Measurements from ENCODE around the gene LRRFIP1. TPM values are rescaled to one million over a fixed set of nuclear protein-coding genes. Genes with fewer than 3 reads are reported as not detected.

Gene LRRFIP1
- total RNA-seq, 1 donor from 2014 or later = 40.7 TPM

DNA sequence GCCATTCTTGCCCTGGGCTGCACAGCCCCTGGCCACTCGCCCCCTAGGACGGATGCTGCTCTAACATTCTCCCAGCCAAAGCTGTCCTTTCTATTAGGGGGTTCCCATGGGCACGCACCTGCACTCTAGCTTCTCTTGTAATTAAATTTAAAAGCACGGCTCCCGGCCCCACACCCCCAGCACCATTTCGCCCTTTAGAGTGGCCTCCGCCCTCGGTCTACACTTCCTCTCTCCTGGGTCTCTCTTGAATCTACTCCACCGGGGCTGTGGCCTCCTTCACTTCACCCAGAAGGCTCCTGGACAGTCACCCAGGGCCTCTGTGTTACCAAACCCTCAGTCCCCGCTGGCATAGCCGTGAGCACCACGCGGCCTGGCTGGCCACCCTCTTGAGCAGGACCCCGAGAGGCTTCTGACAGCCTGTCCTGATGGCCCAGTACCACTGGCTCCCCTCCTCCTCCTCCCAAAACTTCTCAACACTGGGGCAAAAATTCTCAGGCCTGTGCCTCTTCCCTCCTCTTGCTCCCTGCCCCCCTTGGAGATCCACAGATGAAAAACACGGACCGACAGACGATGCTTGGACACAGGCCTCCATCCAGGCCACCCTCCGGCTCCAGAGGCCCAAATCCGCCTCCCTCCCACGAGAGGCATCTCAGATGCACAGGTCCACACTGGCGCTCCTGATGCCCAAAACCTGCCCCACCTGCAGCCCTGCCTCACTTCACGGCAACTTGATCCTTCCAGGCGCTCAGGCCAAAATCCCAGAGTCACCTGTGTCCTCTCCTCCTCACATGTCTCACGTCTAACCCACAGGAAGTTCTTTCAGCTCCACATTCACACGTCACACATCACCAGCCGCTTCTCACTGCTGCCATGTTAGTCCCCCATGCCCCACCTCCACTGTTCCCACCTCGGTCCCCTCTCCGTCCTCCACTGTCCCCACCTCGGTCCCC lies 29.9 kb upstream of the LRRFIP1 start:
- H3F3A ChIP-seq (ENCODE audit: low read depth) = peaks cover 21% of the 10 kb centered on the region
- DNase-seq (ENCODE audit: low spot score) = no peak
- Mint-ChIP-seq H3K9me3 (no peaks in the 10 kb centered on the region), H3K36me3 (no peaks in the 10 kb centered on the region), H3K27ac (no peak overlapping the region), H3K27me3 (ENCODE audit: insufficient read depth, low read depth) (peaks cover 10% of the 10 kb centered on the region), H3K4me1 (peaks cover 44% of the 10 kb centered on the region), H3K4me3 (no peak overlapping the region)
- no peak overlapping the region for H3K9ac ChIP-seq
- H3K27me3 ChIP-seq = peaks cover 5% of the 10 kb centered on the region
- no peak for TF ChIP-seq EZH2 (IDR thresholded peaks at IDR 0.05)
- no peak for TF ChIP-seq EZH2phosphoT487 (IDR thresholded peaks at IDR 0.05)
- no peak for TF ChIP-seq CTCF (IDR thresholded peaks at IDR 0.05)
- H3K4me3 ChIP-seq = no peak overlapping the region
- no peaks in the 10 kb centered on the region for H3K9me3 ChIP-seq (ENCODE audit: low read depth)
- H3K79me2 ChIP-seq (ENCODE audit: low read depth) = no peaks in the 10 kb centered on the region
- peaks cover 34% of the 10 kb centered on the region for H3K4me1 ChIP-seq
- H2AFZ ChIP-seq (replicated peaks) = no peak overlapping the region
- H3K36me3 ChIP-seq = no peaks in the 10 kb centered on the region
- H3K4me2 ChIP-seq = no peak overlapping the region
- peaks cover 18% of the 10 kb centered on the region for H4K20me1 ChIP-seq (ENCODE audit: low read depth)
- H3K27ac ChIP-seq = no peak overlapping the region

DNA sequence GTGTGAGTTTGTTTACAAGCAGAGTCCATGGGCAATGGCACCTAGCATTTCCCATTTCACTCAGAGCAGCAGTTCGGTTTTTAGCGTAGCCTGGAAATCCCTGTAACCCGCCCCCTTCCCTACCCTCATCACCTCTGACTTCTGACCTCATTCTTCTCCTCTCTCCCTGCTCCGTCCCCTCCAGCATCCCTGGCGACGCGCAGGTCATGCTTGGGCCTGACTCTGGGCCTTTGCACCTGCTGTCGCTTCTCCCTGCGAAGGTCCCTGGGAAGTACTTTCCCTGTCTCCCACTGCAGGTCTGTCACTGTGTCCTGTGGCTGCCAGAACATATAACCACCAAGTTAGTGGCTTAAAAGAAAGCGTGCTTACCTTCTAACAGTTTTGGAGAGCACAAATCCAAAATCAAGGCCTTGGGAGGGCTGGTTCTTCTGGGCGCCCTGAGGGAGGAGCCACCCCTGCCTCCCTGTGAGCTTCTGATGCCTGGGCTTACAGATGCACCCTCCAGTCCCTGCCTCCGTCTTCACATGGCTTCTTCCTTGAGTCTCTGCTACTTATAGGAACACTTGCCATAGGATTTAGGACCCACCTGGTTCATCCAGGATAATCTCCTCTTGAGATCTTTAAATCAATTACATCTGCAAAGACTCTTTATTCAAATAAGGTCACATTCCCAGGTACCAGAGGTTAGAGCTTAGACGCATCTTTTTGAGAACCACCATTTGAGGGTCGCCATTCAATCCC lies 28.7 kb upstream of the LRRFIP1 start:
- Histone ChIP-seq H3K27ac (no peak overlapping the region), H3F3A (ENCODE audit: low read depth) (peaks cover 32% of the 10 kb centered on the region), H3K4me1 (peaks cover 38% of the 10 kb centered on the region), H3K36me3 (no peaks in the 10 kb centered on the region), H3K27me3 (no peaks in the 10 kb centered on the region), H4K20me1 (ENCODE audit: low read depth) (peaks cover 17% of the 10 kb centered on the region), H3K79me2 (ENCODE audit: low read depth) (no peaks in the 10 kb centered on the region), H3K4me3 (no peak overlapping the region), H3K4me2 (no peak overlapping the region), H3K9ac (no peak overlapping the region), H2AFZ (replicated peaks) (no peak overlapping the region), H3K9me3 (ENCODE audit: low read depth) (no peaks in the 10 kb centered on the region)
- no peaks in the 10 kb centered on the region for H3K36me3 Mint-ChIP-seq
- H3K4me3 Mint-ChIP-seq = no peak overlapping the region
- DNase-seq (ENCODE audit: low spot score) = no peak
- H3K27ac Mint-ChIP-seq = peak overlapping the region; percentile 63
- peaks cover 8% of the 10 kb centered on the region for H3K27me3 Mint-ChIP-seq (ENCODE audit: insufficient read depth, low read depth)
- TF ChIP-seq EZH2phosphoT487 (IDR thresholded peaks at IDR 0.05) = no peak
- TF ChIP-seq EZH2 (IDR thresholded peaks at IDR 0.05) = no peak
- no peak for TF ChIP-seq CTCF (IDR thresholded peaks at IDR 0.05)
- peaks cover 48% of the 10 kb centered on the region for H3K4me1 Mint-ChIP-seq
- no peaks in the 10 kb centered on the region for H3K9me3 Mint-ChIP-seq

DNA sequence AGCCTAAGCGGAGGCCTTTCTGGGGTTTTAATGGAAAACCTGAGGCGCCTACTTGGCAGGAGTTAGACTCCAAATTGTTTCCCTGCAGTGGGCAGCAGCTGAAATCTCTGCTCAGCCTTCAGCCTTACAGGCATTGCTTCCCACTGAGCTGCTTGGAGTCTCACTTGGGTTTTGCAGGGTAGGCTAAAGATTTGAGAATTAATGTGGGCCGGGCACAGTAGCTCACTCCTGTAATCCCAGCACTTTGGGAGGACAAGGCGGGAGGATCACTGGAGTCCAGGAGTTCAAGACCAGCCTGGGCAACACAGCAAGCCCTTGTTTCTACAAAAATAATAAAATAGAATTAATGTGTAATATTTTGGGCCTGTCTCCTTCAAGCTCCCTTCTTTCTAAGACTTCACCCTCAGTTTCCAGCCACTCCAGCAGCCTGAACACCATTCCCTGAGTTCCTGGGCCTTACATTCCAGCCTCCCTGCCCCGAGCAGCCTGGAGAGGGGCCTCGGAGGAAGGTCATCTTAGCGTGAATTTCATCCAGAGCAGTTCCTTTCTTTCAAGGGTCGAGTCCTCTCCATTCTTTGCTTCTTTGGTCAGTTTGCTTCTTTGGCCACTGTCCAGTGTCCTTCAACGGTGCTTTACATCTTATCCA lies 27.8 kb upstream of the LRRFIP1 start:
- Histone ChIP-seq H3K4me1 (peaks cover 33% of the 10 kb centered on the region), H3K4me2 (no peak overlapping the region), H3K27ac (no peak overlapping the region), H3K79me2 (ENCODE audit: low read depth) (no peaks in the 10 kb centered on the region), H3K27me3 (no peaks in the 10 kb centered on the region), H3K9ac (no peak overlapping the region), H3K4me3 (no peak overlapping the region), H2AFZ (replicated peaks) (no peak overlapping the region), H3F3A (ENCODE audit: low read depth) (peaks cover 29% of the 10 kb centered on the region), H4K20me1 (ENCODE audit: low read depth) (peaks cover 7% of the 10 kb centered on the region), H3K9me3 (ENCODE audit: low read depth) (no peaks in the 10 kb centered on the region), H3K36me3 (no peaks in the 10 kb centered on the region)
- TF ChIP-seq EZH2 (IDR thresholded peaks at IDR 0.05) = no peak
- no peak for TF ChIP-seq EZH2phosphoT487 (IDR thresholded peaks at IDR 0.05)
- TF ChIP-seq CTCF (IDR thresholded peaks at IDR 0.05) = no peak
- H3K9me3 Mint-ChIP-seq = no peaks in the 10 kb centered on the region
- peaks cover 45% of the 10 kb centered on the region for H3K4me1 Mint-ChIP-seq
- H3K27me3 Mint-ChIP-seq (ENCODE audit: insufficient read depth, low read depth) = peaks cover 8% of the 10 kb centered on the region
- no peak for DNase-seq (ENCODE audit: low spot score)
- H3K4me3 Mint-ChIP-seq = no peak overlapping the region
- no peak overlapping the region for H3K27ac Mint-ChIP-seq
- H3K36me3 Mint-ChIP-seq = no peaks in the 10 kb centered on the region

All from neural progenitor cell (in vitro differentiated cells).